Hypothalamus (tissue), 51 donors: Measurements from ENCODE around the gene CAST.

Experiments
- DNase-seq, 51 donors: peaks; one replicate each; lab custom pipeline; 2025; lab: John Stamatoyannopoulos, UW

Gene CAST

GRCh38 chr5:96641368-96642280 lies 20.6 kb upstream of the CAST start:
- DNase-seq, result no peak

GRCh38 chr5:96642281-96642640 lies 19.9 kb upstream of the CAST start:
- DNase-seq, result no peak

GRCh38 chr5:96645091-96645490 lies 17.1 kb upstream of the CAST start:
- no peak for DNase-seq

GRCh38 chr5:96648023-96648422 lies 14.2 kb upstream of the CAST start:
- no peak for DNase-seq

- no peak for DNase-seq
Observed at GRCh38 chr5:96648593-96648992, 13.6 kb upstream of the CAST start.

GRCh38 chr5:96649251-96649662 lies 12.9 kb upstream of the CAST start:
- DNase-seq, result no peak

GRCh38 chr5:96649681-96650540 lies 12.3 kb upstream of the CAST start:
- no peak for DNase-seq

- DNase-seq, result peak in 3 of 51 donors; percentile 2 to 8 (median 6)
Observed at GRCh38 chr5:96651047-96651446, 11.1 kb upstream of the CAST start.

- peak in 1 of 51 donors; percentile 1 for DNase-seq
Observed at GRCh38 chr5:96651948-96652753, 10.0 kb upstream of the CAST start.

GRCh38 chr5:96652769-96653454 lies 9.3 kb upstream of the CAST start:
- DNase-seq, result no peak

- DNase-seq, result no peak
Observed at GRCh38 chr5:96654209-96654608, 8.0 kb upstream of the CAST start.

- DNase-seq, result no peak
Observed at GRCh38 chr5:96655085-96655484, 7.1 kb upstream of the CAST start.

- DNase-seq, result no peak
Observed at GRCh38 chr5:96655506-96655905, 6.7 kb upstream of the CAST start.

- no peak for DNase-seq
Observed at GRCh38 chr5:96657068-96657467, 5.1 kb upstream of the CAST start.

GRCh38 chr5:96658272-96658671 lies 3.9 kb upstream of the CAST start:
- no peak for DNase-seq

- DNase-seq, result no peak
Observed at GRCh38 chr5:96659170-96659569, 3.0 kb upstream of the CAST start.

GRCh38 chr5:96660971-96661854 lies 963 bp upstream of the CAST start:
- DNase-seq, result peak in 7 of 51 donors; percentile 4 to 58 (median 26)

GRCh38 chr5:96662725-96663518 lies 746 bp downstream of the CAST start:
- DNase-seq, result peak; percentile 24 to 94 (median 83)
